GM19023 (cell line): ENCODE results near the gene PRDM5.
"Not testable (repeated sequence)": the region's sequence is repeated elsewhere in the genome, so short reads cannot be mapped to it uniquely, and the experiment has no call there.

Experiments
- ATAC-seq: cut with Tn5 transposase; IDR thresholded peaks from one replicate; pipeline ENCODE4 v1.9.1; 2021; ENCODE audit warnings: mild to moderate bottlenecking, moderate library complexity; ENCODE audit not compliant: unreplicated experiment

PRDM5 gene

DNA sequence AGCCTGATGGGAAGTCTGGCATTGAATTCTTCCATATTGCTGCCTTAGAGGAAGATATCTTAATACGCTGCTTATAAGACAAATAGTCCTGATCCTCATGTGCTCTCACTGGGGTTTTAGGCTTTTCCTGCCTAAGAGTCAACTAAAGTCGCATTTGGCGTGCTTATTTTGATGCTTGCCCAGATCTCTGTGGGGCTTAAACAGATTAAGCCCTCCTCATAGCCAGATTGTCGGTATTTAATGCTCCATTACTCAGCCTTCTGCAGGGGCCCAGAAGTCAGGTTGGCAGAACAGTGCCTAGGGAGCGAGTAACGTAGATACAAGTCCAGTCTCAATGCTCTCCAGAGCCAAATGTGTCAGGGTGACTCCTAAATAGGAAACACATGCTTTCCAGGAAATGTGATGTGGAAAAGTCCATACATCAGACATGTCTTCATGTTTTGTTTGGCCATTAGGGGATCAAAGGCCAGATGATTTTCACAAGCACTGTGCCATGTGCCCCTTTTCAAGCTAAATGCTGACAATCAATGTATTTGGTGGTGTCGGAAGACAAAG lies 262.8 kb downstream of the PRDM5 start:
- no peak for ATAC-seq

DNA sequence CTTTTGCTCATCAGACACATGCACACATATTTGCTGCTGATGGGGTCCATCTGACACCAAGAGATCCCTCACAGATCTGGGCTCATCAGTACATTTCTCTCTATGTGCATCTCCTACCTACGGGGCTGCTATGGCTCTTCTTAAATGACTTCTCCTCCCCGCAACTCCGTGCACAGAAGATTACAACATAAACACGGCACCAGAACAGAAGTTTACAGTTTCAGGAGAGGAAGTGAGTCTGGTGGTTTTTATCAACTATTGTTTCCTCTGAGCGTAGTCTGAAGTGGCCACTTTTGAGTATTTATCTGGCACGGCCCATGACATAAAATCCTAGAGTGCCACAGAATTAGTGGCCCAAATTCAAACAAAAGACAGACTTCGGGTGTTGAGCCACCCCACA lies 263.8 kb downstream of the PRDM5 start:
- ATAC-seq: no peak

DNA sequence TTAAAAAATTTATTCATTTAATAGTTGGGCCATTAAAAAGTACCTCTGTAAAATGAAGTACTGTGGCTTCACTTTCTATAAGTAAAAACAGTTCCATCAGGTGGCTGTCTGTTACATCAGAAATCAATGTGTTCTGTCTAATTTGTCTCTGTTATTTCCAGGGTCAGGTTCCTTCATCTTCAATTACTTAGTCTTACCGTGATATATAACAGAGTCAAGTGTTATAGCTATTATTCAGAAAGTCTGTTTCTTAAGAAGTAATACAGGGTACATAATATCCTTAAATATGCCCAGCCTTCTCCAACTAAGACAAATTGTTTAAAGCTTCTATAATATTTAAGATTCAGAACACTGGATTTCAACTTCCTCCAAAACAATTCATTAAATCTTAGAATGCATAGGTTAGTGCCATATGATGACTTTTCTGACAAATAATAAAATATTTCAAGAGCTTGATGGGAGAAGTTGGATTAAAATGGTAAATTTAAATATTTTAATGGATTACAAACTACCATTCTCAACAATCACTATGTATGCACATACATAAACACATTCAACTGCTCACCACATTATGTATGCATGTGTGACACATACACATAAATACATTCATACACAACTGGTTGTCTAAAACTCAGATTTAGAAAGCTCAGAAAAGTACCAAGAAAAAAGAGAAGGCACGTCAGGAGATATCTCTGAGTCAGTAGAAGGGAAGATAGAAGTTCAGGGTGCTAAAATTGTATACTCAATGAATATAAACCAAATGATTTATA lies 268.5 kb downstream of the PRDM5 start:
- ATAC-seq: no peak

DNA sequence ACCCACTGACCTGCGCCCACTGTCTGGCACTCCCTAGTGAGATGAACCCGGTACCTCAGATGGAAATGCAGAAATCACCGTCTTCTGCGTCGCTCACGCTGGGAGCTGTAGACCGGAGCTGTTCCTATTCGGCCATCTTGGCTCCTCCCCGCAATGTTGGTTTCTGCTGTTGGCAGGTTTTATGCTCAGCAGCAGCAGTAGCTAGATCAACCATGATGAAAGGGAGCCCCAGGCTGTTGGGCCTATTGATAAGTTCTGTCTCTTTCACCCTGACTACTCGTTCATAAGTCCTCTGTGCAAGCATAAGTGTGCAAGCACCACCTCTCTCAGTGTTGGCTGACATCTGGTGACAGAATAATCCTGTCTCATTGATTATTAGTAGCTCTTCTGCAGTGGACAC lies 274.2 kb downstream of the PRDM5 start:
- not testable (repeated sequence) for ATAC-seq
